Measurements from ENCODE around the gene PCYT2. TPM values are rescaled to one million over a fixed set of nuclear protein-coding genes. Genes with fewer than 3 reads are reported as not detected.
A peak's percentile ranks its signal among the peaks of the same experiment; 100 is the strongest.

PCYT2 gene
- total and polyA plus RNA-seq, 2 donors (not counting 1 experiment from before 2014, with no cell fraction given), result 33.4 to 34.9 TPM

GRCh38 chr17:81929253-81930141 lies 18.3 kb upstream of the PCYT2 start:
- Mint-ChIP-seq H3K4me3 (peak overlapping the region; percentile 63), H3K4me1 (peaks cover 13% of the 10 kb centered on the region), H3K9me3 (ENCODE audit: insufficient read depth) (no peaks in the 10 kb centered on the region), H3K27ac (no peak overlapping the region), H3K27me3 (peaks cover 10% of the 10 kb centered on the region)
- H3K27me3 ChIP-seq (replicated peaks in 1 of 4; ENCODE audit: control extremely low read depth in 1 of 4, control insufficient read depth in 3 of 4, insufficient read depth in 4 of 4, low read length in 3 of 4), result peaks cover 0 to 23% (median 9%) of the 10 kb centered on the region in 4 experiments
- ChIA-PET CTCF (interaction anchor here (0.7 to 3.5 kb wide), 2 partner anchors 12 to 30 kb away, joined by 3 to 16 read pairs; no protein-coding TSS in a partner anchor), POLR2A (no interaction called here)
- WGBS (ENCODE audit: insufficient coverage), result 95% methylated on average over 29 of the region's 31 CpGs
- H3K36me3 ChIP-seq (replicated peaks in 1 of 2; ENCODE audit: control extremely low read depth in 1 of 2, control insufficient read depth in 1 of 2, extremely low read depth in 1 of 2, insufficient read depth in 2 of 2, low read length in 1 of 2), result no peaks in the 10 kb centered on the region
- DNase-seq (no peak), ATAC-seq (ENCODE audit: low read depth) (no peak)
- no peak overlapping the region for H3K27ac ChIP-seq (ENCODE audit: low read length in 2 of 2)
- no peaks in the 10 kb centered on the region for H3K9me3 ChIP-seq (ENCODE audit: control extremely low read depth in 1 of 3, control insufficient read depth in 2 of 3, insufficient read depth in 1 of 3, low read length in 2 of 3)
- peaks cover 19% of the 10 kb centered on the region for H4K20me1 ChIP-seq (ENCODE audit: control insufficient read depth, insufficient read depth, low read length, poor library complexity, severe bottlenecking)
- TF ChIP-seq EZH2 (IDR thresholded peaks at IDR 0.05; ENCODE audit: borderline replicate concordance, insufficient read depth, low read depth, low read length, poor library complexity, severe bottlenecking), result no peak
- no peak for TF ChIP-seq CTCF (IDR thresholded peaks at IDR 0.05)
- no peak overlapping the region for H3K4me2 ChIP-seq (replicated peaks; ENCODE audit: low read depth, low read length, poor library complexity, severe bottlenecking)
- no peak overlapping the region for H2AFZ ChIP-seq (ENCODE audit: insufficient read depth, low read depth, low read length, poor library complexity, severe bottlenecking)
- peaks cover 26% of the 10 kb centered on the region for H3K79me2 ChIP-seq (ENCODE audit: control insufficient read depth, insufficient read depth, low read length)
- no peak overlapping the region for H3K9ac ChIP-seq (ENCODE audit: low read length)
- no peak overlapping the region for H3K4me3 ChIP-seq (ENCODE audit: control extremely low read depth in 1 of 5, extremely low read depth in 1 of 5, insufficient read depth in 1 of 5, low read depth in 2 of 5, low read length in 4 of 5)
- H3K4me1 ChIP-seq (ENCODE audit: control insufficient read depth in 2 of 2, insufficient read depth in 2 of 2, low read length in 2 of 2), result peaks cover 18 to 23% of the 10 kb centered on the region in 2 donors
- intact Hi-C loops (cut with micrococcal nuclease), result loop anchor here (5.0 kb wide), 2 partner anchors 37 to 97 kb away; partner anchors contain the start of genes ALYREF, ANAPC11 and MCRIP1
